Muscle of leg (tissue), 11 donors: ENCODE results near the gene MAN1A1. TPM values are rescaled to one million over a fixed set of nuclear protein-coding genes. Genes with fewer than 3 reads are reported as not detected.

Source experiments
- DNase-seq: peaks from one replicate; pipeline ENCODE4 v3.0.0; 2013
- H3K27ac ChIP-seq: one replicate; pipeline ENCODE4 v1.5.1; 2013; ENCODE audit warnings: mild to moderate bottlenecking, low read length, control low read depth
- H3K27me3 ChIP-seq: one replicate; pipeline ENCODE4 v1.6.1; 2013; ENCODE audit warnings: low read length; ENCODE audit not compliant: control insufficient read depth, insufficient read depth
- H3K36me3 ChIP-seq: one replicate; pipeline ENCODE4 v1.6.1; 2013; ENCODE audit warnings: low read length; ENCODE audit not compliant: control insufficient read depth, insufficient read depth
- H3K4me1 ChIP-seq: one replicate; pipeline ENCODE4 v1.6.1; 2013; ENCODE audit warnings: low read length; ENCODE audit not compliant: control insufficient read depth, insufficient read depth
- H3K4me3 ChIP-seq: one replicate; pipeline ENCODE4 v1.5.1; 2013; ENCODE audit warnings: low read length, control low read depth
- H3K9me3 ChIP-seq: replicated peaks from 2 replicates; pipeline ENCODE4 v1.6.1; 2013; ENCODE audit warnings: low read depth, low read length; ENCODE audit not compliant: control insufficient read depth
- WGBS: methylation state at CpG from one replicate; pipeline ENCODE4 v1.1.5; 2013; ENCODE audit warnings: missing lambda C conversion rate; ENCODE audit not compliant: insufficient coverage; 5-methylcytosine and 5-hydroxymethylcytosine counted together
- polyA plus RNA-seq, 8 donors: library from polyadenylated mRNA; unstranded; fragments of 120-200 nt; gene quantifications; one replicate each; pipeline versions ENCODE4 v1.2.1 to v1.2.3, GENCODE V29; 2013; ENCODE audit warnings: inconsistent platforms in 1 of 8, low replicate concordance in 1 of 8; ENCODE audit not compliant: insufficient read length in 8 of 8, insufficient read depth in 1 of 8
- total RNA-seq: library from RNA; stranded (reverse); fragments of 120-200 nt; gene quantifications from one replicate; pipeline ENCODE4 v1.2.4, GENCODE V29; 2013

Gene MAN1A1
- total and polyA plus RNA-seq, 9 donors, result 21.8 to 48.2 (median 33.0) TPM

DNA sequence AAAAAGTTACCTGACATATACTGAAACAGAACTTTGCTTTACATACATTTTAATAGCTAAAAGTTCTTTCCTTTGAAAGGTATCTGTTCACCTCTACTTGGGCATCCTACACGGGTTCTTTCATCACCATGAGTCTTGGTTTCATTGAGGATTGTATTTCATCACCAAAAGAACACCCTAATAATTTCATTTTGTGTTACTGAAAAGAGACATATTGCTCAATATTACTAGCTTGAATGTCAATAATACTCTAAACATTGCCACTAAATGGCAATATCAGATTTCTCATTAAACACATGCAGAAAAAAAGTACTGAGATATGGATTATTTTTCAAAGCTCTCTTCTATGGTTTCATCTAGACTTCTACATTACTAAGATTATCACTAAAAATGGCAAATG, 30.8 kb downstream of the MAN1A1 start:
- Histone ChIP-seq H3K4me1 (peaks cover 6% of the 10 kb centered on the region), H3K4me3 (no peak overlapping the region), H3K27me3 (no peaks in the 10 kb centered on the region), H3K27ac (no peak overlapping the region), H3K9me3 (no peaks in the 10 kb centered on the region), H3K36me3 (no peaks in the 10 kb centered on the region)
- no CpG with 5 or more reads among the region's 1 CpG for WGBS
- no peak for DNase-seq

DNA sequence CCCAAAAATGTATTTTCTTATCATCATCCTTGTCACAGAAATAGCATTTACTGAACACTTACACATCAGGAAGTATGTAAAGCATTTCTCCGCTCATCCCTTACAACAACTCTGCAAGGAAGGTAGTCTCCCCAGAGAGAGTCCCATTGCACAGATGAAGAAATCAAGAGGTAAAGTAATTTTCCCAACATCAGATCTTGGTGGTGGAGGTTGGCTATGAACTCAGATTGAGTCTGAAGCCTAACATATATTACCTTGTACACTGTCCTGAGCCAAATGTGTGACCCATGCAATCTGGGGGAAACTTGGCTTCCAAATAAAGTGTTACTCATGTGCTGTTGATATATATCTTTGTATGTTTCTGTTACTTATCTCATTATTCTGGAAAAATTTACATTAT, 31.4 kb downstream of the MAN1A1 start:
- Histone ChIP-seq H3K9me3 (no peaks in the 10 kb centered on the region), H3K4me1 (peaks cover 6% of the 10 kb centered on the region), H3K27ac (no peak overlapping the region), H3K27me3 (no peaks in the 10 kb centered on the region), H3K36me3 (no peaks in the 10 kb centered on the region), H3K4me3 (no peak overlapping the region)
- DNase-seq, result no peak
- WGBS, result no CpG with 5 or more reads among the region's 1 CpG

DNA sequence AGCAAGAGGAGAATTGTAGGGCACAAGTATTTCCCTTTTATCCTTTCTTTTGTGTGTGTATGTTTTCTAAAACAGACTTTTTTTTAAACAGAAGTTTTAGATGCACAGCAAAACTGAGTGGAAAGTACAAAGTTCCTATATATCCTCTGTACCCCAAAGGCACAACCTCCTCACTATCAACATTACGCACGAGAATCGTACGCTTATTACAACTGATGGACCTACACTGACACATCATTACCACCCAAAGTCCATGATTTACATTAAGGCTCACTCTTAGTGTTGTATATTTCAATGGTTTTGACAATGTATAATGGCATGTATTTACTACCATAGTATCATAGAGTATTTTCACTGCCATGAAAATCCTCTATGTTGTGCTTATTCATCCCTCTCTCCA, 32.6 kb downstream of the MAN1A1 start:
- Histone ChIP-seq H3K4me1 (peaks cover 8% of the 10 kb centered on the region), H3K27ac (no peak overlapping the region), H3K27me3 (no peaks in the 10 kb centered on the region), H3K9me3 (no peaks in the 10 kb centered on the region), H3K36me3 (no peaks in the 10 kb centered on the region), H3K4me3 (no peak overlapping the region)
- DNase-seq, result no peak
- whole genome bisulfite sequencing, result no CpG with 5 or more reads among the region's 4 CpGs

DNA sequence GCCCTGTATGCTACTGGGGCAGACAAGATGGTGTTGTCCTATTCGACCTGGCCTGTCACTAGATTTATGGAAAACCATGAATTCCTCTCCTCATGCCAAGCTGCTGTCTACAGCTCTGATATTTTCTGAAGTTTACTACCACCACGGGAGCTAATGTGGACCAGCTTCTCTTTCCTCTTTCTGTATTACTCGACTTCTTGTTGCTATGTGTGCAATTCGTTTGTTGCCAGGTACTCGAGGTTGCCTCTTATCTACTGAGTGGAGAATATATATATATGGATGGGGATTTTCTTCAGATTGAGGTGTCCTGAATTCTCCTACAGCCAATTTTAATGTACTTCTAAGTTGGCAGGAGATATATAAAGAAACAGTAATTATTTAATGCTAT, 34.7 kb downstream of the MAN1A1 start:
- Histone ChIP-seq H3K27ac (peak overlapping the region; percentile 63), H3K36me3 (no peaks in the 10 kb centered on the region), H3K9me3 (no peaks in the 10 kb centered on the region), H3K27me3 (no peaks in the 10 kb centered on the region), H3K4me3 (no peak overlapping the region), H3K4me1 (peaks cover 8% of the 10 kb centered on the region)
- 17% methylated on average over 1 of the region's 5 CpGs for WGBS
- peak; percentile 51 for DNase-seq

DNA sequence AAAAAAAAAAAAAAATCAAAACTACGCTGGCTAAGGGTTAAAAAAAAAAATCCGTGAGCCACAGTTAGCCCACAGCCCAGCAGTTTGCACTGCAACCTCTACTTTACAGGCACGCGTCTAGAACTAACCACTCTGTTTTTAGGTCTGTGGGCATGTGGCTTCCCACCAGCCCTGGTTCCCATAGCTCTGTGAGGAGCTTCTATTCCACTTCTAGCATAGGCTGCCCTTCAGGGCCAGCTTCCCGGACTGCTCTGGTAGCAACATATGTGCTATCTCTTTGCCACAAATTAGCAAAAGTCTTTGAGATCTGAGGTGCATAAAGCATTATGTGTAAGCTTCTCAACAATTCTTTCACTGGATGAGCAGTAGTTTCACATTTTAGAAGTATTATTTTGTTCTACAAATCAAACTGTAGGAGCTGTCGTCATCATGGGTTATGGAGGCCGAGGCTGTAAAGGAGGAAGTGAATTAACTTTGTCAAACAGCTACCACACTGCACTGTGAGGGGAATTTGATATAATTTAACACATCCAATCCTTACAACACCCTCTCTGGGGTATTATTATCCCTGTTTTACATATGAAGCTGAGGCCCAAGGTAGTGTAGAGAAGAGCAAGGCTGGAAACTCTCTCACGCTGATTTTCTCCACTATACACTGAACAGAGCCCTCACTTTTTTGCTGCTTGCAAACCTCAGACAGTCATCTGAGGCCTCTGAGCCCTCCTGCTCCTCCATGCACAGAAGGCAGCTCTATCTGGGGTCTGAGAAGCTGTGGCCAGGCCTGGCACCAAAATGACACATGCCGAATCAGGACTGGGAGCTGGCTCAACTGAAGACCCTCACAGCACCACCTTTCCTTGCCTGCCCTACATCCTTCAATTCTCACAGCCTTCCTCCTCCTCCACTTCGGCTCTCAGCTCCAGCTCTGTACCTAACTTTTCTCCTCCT, 35.4 kb downstream of the MAN1A1 start:
- Histone ChIP-seq H3K4me3 (no peak overlapping the region), H3K27me3 (no peaks in the 10 kb centered on the region), H3K27ac (peak overlapping the region; percentile 63), H3K4me1 (peaks cover 8% of the 10 kb centered on the region), H3K9me3 (no peaks in the 10 kb centered on the region), H3K36me3 (no peaks in the 10 kb centered on the region)
- DNase-seq, result peak; percentile 48
- WGBS, result 72% methylated on average over 7 of the region's 10 CpGs

DNA sequence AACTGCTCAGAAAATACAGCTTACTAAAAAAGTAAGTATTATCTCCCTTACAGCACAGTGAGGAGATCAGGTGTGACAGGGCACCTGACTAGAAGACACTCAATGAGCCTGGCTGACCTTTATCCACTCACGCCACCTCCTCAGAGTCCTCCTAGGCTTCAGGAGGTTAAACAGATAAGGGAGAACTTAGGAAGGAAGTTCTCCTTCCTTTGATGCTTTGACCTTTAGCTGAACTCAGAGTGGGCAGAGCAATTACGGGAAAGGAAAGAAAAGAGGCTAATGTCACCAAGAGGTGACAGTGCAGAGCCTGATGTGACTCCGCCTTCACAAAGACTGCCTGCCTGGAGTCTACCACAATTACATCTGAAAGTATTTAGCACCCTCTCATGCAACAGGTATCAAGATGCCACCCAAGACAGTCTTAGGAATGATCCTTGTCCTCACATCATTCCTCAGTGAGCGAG, 36.7 kb downstream of the MAN1A1 start:
- no peak overlapping the region for H3K4me3 ChIP-seq
- no peaks in the 10 kb centered on the region for H3K9me3 ChIP-seq
- H3K27ac ChIP-seq, result no peak overlapping the region
- 90% methylated on average over 1 of the region's 4 CpGs for WGBS
- no peaks in the 10 kb centered on the region for H3K36me3 ChIP-seq
- DNase-seq, result peak; percentile 28
- peaks cover 8% of the 10 kb centered on the region for H3K4me1 ChIP-seq
- H3K27me3 ChIP-seq, result no peaks in the 10 kb centered on the region

DNA sequence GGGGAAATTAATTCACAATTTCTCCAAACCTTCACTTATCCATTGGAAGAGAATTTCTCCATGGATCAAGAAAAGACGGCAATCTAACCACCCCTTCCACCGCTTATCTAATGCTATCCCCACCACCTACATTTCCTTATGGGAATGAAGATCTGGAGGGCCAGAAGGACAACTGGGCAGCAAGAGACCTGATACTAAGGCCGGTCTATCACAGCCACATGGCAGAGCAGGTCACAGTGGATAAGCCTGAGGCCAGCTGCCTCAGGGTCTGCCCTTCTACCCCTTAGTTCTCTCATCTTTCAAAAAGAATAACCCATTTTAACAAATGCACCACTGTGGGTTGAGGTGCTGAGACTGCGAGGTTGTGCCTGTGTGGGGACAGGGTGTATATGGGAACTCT, 37.1 kb downstream of the MAN1A1 start:
- no peaks in the 10 kb centered on the region for H3K27me3 ChIP-seq
- H3K27ac ChIP-seq, result no peak overlapping the region
- no peaks in the 10 kb centered on the region for H3K9me3 ChIP-seq
- DNase-seq, result no peak
- no peak overlapping the region for H3K4me3 ChIP-seq
- WGBS, result 83% methylated on average over 1 of the region's 4 CpGs
- H3K4me1 ChIP-seq, result peaks cover 8% of the 10 kb centered on the region
- H3K36me3 ChIP-seq, result no peaks in the 10 kb centered on the region

DNA sequence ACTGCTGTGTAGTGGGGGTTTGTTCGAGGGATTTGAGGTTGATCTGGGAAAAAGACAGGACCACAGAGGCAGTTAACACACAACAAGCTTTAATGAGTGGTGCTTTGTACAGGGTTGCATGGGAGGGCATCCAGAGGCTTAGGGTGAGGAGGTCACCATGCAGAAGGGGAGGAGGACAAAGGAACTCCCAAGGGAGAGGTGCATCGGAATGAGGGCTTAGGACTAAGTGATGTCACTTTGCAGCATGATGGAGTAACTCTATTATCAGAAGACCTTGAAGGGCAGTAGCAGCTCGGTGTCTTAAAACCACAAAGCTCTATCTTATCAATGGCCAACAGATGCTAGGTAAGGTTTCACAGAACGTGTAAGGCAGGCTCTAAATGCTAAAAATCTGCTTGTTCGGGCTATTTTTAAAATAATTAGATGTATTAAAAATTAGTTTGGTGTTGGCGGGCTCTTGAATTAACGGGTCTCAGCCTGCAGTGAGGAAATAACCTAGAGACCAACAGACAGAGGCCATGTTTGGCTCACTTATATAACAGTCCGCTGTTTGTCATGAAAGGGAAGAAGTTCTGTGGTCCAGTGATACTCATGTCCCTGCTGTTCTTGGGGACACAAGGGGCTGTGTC, 37.9 kb downstream of the MAN1A1 start:
- WGBS, result 90% methylated on average over 2 of the region's 8 CpGs
- Histone ChIP-seq H3K27ac (no peak overlapping the region), H3K4me1 (peaks cover 8% of the 10 kb centered on the region)

DNA sequence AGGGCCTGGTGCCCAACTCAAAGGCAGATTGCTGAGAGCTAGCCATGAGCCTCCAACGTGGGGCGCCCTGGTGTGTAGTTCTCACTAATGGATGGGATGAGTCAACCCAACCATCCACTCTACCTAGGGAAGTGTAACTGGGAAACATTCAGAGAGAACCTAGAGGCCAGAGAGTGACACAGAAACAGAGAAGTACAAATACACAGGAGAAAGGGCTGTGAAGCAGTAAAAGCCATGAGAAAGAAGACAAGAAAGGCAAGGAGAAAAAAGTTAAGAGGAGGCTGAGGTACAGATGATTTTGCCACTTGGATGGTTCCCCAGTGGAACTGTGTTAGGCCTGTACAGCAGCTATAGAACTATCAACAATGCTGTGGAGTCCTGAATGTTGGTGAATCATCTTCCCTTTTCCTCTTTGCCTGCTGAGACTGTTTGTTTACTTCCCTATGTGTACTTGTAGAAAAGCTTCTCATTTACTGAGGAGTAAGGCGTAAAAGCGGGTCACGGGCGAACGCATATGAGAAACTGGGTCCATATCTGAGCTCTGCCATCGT, 39.0 kb downstream of the MAN1A1 start:
- Histone ChIP-seq H3K4me3 (no peak overlapping the region), H3K36me3 (peaks cover 4% of the 10 kb centered on the region), H3K4me1 (peaks cover 8% of the 10 kb centered on the region), H3K27ac (no peak overlapping the region), H3K27me3 (no peaks in the 10 kb centered on the region), H3K9me3 (no peaks in the 10 kb centered on the region)
- WGBS, result no CpG with 5 or more reads among the region's 8 CpGs
- DNase-seq, result peak; percentile 28

More for the DNA sequence above, 37.9 kb downstream of the MAN1A1 start:
- H3K4me3 ChIP-seq, result no peak overlapping the region
- no peaks in the 10 kb centered on the region for H3K27me3 ChIP-seq
- peaks cover under 1% of the 10 kb centered on the region for H3K36me3 ChIP-seq
- H3K9me3 ChIP-seq, result no peaks in the 10 kb centered on the region
- DNase-seq, result no peak

DNA sequence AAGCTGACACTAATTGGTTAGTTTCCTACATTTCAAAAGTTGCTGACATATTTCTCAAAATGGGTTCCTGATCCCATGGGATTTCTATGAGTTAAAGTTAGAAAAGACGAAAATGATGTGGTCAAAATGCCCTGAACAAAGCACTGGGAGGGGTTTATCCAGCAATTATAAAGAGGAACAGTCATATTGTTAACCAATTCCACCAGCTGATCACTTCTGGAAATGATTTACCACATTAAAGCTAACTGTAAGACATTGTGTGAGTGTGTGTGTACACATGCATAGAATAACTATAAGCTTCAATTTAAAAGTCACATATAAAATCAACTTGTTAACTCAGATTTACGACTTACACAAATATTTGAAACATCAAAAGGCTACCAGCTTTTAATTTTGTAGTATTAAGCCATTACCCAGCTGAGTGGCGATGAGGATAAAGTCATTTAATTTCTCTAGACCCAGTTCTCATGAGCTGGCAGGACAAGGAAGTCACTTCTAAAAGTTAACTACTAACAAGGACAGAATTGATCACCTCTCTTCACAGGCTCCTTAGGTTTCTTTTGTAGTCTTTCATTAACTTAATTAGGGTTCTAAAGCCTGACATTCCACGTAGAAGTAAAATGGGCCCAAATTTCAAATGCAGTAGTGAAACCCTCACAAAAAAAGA, 40.4 kb downstream of the MAN1A1 start:
- Histone ChIP-seq H3K27ac (no peak overlapping the region), H3K36me3 (peaks cover 4% of the 10 kb centered on the region), H3K4me3 (no peak overlapping the region), H3K27me3 (no peaks in the 10 kb centered on the region), H3K9me3 (no peaks in the 10 kb centered on the region), H3K4me1 (peaks cover 2% of the 10 kb centered on the region)
- DNase-seq, result no peak
- no CpG with 5 or more reads among the region's 4 CpGs for WGBS
